Brain microvascular endothelial cell (primary cell): ENCODE results near the gene ADAMTS17.

Experiments
- DNase-seq: peaks from one replicate; pipeline ENCODE4 v3.0.0-alpha.2; 2020
- H3K27ac ChIP-seq: fragments of 250-450 bp; sonication (Bioruptor Pico); 2 replicates; pipeline ENCODE4 v1.5.1; 2020; ENCODE audit warnings: mild to moderate bottlenecking, moderate library complexity
- H3K27me3 ChIP-seq: fragments of 250-450 bp; sonication (Bioruptor Pico); replicated peaks from 2 replicates; pipeline ENCODE4 v1.5.1; 2020; ENCODE audit warnings: mild to moderate bottlenecking
- H3K36me3 ChIP-seq: fragments of 250-450 bp; sonication (Bioruptor Pico); replicated peaks from 2 replicates; pipeline ENCODE4 v1.5.1; 2020; ENCODE audit warnings: mild to moderate bottlenecking
- H3K4me3 ChIP-seq: 2 replicates; pipeline ENCODE4 v1.5.1; 2011; ENCODE audit warnings: low read depth, mild to moderate bottlenecking, control low read depth, low read length, moderate library complexity
- in situ Hi-C: cut with HindIII; loops from 2 replicates; pipeline ENCODE4 v1.10.0; 2017; ENCODE audit warnings: low sequenced_read_pairs, low pct_ligation_motif_present
- TF ChIP-seq, protein P1 (sequence below): IDR thresholded peaks from 2 replicates; pipeline ENCODE4 v1.5.1; 2011; ENCODE audit warnings: low read depth, mild to moderate bottlenecking, moderate library complexity, low read length, control low read depth, inconsistent platforms; ENCODE audit errors: missing control alignments

ADAMTS17 gene

DNA sequence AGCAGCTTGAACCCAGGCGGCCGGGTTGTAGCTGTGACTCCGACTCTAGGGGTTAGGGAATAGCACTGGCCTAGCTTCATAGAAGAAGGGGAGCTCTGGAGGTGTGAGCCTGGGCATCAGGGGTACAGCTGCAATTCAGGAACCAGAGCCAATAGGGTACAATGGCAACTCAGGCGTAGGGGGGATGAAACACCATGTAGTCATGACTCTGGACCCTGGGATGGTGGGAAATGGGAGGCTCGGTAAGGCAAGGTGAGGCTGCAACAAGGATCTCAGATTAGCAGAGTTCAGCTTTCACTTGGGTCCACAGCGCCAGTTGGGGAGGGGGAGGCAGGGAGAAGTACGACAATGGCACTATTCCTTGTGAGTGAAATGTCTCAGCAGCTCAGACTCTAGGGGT lies 398.3 kb downstream of the ADAMTS17 start:
- Histone ChIP-seq H3K27me3 (no peaks in the 10 kb centered on the region), H3K4me3 (no peak overlapping the region), H3K36me3 (no peaks in the 10 kb centered on the region), H3K27ac (no peak overlapping the region)
- no peak for DNase-seq
- TF ChIP-seq, protein P1, sequence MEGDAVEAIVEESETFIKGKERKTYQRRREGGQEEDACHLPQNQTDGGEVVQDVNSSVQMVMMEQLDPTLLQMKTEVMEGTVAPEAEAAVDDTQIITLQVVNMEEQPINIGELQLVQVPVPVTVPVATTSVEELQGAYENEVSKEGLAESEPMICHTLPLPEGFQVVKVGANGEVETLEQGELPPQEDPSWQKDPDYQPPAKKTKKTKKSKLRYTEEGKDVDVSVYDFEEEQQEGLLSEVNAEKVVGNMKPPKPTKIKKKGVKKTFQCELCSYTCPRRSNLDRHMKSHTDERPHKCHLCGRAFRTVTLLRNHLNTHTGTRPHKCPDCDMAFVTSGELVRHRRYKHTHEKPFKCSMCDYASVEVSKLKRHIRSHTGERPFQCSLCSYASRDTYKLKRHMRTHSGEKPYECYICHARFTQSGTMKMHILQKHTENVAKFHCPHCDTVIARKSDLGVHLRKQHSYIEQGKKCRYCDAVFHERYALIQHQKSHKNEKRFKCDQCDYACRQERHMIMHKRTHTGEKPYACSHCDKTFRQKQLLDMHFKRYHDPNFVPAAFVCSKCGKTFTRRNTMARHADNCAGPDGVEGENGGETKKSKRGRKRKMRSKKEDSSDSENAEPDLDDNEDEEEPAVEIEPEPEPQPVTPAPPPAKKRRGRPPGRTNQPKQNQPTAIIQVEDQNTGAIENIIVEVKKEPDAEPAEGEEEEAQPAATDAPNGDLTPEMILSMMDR, result no peak
- in situ Hi-C loops, result no loop called here

DNA sequence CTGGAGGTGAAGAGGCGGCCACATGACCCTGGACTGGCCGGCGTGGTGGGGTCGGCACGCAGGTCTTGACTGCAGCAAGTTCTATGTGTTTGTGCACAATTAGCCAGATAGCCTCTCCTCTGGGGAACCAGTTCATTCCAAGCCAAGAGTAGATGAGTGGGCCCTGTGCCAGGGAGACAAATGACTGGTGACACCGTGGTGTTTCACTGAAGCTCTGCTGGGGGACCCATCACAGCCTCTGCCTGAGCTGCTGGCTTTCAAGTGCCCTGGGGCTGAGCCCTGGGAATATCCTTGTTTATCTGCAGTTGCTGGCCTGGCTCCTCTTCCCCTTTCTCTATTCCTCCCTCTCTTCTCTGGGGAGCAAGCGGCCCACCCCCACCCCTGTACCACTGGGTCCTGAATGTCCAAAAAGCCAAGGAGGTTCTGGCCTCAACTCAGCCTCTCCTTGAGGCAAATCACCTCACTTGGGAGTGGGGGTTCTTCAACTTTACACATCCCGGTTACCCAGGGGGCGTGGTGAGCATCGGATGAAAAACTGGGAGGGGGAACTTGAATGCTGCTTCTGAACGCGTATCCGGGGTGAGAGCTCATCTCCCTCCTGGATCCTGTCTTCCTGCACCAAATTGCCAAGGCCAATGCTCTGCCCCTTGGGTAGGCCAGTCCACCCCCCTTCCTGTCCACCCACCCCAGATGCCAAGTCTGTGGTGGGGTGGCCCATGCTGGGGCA lies 408.9 kb downstream of the ADAMTS17 start:
- Histone ChIP-seq H3K36me3 (no peaks in the 10 kb centered on the region), H3K27ac (no peak overlapping the region), H3K27me3 (no peaks in the 10 kb centered on the region), H3K4me3 (no peak overlapping the region)
- TF ChIP-seq, protein P1, result no peak
- no peak for DNase-seq
- in situ Hi-C loops, result no loop called here

DNA sequence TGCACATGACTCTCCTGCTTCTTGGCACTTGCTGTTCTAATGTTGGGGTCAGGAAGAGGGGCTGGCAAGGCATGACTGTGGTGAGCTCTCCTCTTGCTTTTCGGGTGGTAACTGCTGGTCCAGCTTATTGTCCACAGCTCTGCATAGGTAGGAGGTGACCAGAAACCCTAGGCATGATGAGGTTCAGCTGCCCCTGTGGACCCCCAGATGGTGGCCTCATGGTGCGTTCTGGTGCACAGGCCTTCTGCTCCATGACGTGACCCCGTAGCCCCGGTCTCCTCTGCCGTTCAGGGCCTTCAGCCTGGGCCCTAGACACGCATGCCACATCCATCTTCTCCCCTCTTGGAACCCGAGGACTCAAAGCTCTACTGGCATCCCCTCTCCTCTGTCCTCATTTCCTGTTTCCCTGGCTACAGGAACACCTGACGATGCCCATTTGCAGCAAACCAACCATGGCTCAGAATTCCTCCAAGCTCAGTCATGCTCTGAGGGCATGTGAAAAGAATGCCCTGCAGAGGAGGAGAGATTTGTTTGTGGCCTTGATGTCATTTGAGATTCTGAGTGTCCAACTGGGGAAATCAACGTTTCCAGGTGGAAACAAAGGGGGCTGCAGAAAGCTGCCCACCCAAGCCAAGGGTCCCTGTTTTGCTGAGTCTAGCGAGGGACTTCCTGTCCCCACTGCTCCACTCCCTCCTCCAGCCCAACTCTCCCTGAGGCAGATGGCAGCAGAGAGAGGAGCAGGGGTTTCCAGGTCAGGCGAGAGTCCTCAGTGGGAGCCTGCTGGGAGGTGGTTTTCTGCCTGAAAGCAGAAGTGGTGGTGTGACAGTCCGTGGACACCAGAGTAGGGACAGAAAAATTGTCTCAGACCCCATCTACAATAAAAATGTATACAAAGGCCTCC lies 409.8 kb downstream of the ADAMTS17 start:
- in situ Hi-C loops, result no loop called here
- H3K4me3 ChIP-seq, result no peak overlapping the region
- TF ChIP-seq, protein P1, result no peak
- no peaks in the 10 kb centered on the region for H3K27me3 ChIP-seq
- DNase-seq, result no peak
- no peaks in the 10 kb centered on the region for H3K36me3 ChIP-seq
- no peak overlapping the region for H3K27ac ChIP-seq

DNA sequence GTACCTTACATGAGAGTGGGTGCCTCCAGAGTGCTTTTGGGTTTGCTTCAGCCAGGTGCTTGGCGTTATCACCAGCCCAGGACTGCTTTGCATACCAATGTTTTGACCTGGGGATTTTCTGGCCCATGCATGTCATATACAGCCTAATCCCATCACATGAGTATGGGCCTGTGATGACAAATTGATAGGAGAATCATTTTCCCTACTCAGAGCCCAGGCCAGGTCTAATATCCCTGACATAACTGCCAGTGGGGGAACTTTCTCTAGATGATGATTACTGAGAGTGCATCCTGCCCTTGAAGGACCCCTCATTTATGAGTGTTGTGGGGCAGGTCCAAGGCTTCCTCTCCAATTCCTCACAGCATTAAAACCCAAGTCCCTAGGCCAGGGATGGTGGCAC lies 411.1 kb downstream of the ADAMTS17 start:
- DNase-seq, result no peak
- TF ChIP-seq, protein P1, result no peak
- Histone ChIP-seq H3K36me3 (no peaks in the 10 kb centered on the region), H3K27me3 (no peaks in the 10 kb centered on the region), H3K27ac (no peak overlapping the region), H3K4me3 (no peak overlapping the region)
- in situ Hi-C loops, result no loop called here

DNA sequence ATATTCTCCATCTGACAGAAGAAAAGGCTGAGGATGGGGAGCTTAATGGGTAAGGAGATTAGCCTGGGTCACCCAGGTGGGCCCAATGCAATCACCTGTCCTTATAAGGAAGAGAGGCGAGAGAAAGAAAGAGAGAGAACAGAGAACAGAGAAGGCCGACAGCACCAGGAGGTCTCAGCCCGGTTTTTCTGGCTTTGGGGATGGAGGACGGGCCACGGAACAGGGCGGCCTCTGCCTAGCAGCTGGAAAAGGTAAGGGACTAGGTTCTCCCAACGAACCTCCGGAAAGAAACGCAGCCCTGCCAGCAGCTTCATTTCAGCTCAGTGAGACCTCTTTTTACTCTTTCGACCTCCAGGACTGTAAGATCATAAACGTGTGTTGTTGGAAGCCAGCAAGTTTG lies 412.5 kb downstream of the ADAMTS17 start:
- in situ Hi-C loops, result no loop called here
- no peak overlapping the region for H3K4me3 ChIP-seq
- H3K36me3 ChIP-seq, result no peaks in the 10 kb centered on the region
- TF ChIP-seq, protein P1, result no peak
- no peak for DNase-seq
- H3K27me3 ChIP-seq, result no peaks in the 10 kb centered on the region
- H3K27ac ChIP-seq, result no peak overlapping the region
